Measurements from ENCODE around the gene EEPD1.

The EEPD1 gene

GRCh38 chr7:36299223-36299774 is 146.2 kb downstream of the EEPD1 start:
- DNase-seq (ENCODE audit: low read depth, low spot score), result no peak

GRCh38 chr7:36299823-36300341 is 146.8 kb downstream of the EEPD1 start:
- DNase-seq (ENCODE audit: low read depth, low spot score), result peak; percentile 97

DNA sequence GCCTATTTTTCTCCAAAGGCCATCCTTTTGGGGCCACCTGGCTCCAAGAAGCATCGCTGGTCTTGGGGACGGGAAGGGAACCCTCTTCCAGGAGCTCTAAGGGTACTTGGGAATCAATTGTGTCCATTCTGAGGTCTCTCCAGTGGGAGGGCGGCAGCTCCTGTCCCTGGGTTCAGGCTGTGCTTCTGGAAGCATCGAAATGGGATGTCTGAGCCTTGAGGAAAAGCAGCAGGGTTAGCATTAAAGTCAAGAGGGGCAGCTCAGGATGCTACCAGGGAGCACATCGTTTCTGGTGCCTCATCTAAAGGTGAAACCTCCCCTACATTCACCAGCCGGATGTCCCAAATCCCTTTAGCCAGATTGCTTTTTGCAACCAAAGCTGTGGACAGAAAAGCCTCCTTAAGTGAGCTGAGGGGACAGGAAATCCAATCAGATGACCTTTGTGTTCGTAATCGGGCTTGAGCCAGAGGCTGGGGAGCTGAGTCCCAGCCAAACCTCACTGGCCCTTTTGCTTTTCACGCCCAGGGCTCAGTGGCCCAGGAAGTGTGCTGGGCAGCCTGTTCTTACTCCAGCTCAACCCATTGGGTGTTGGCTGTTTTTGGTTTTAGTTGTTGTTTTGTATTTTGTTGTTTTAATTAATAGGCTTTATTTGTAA is 147.8 kb downstream of the EEPD1 start:
- DNase-seq (ENCODE audit: low read depth, low spot score), result no peak

GRCh38 chr7:36301914-36302771 is 149.1 kb downstream of the EEPD1 start:
- DNase-seq (ENCODE audit: low read depth, low spot score), result peak; percentile 64

- no peak for DNase-seq (ENCODE audit: low read depth, low spot score)
Measured at GRCh38 chr7:36303202-36304098, 150.4 kb downstream of the EEPD1 start.

- DNase-seq (ENCODE audit: low read depth, low spot score), result no peak
Measured at GRCh38 chr7:36304099-36304425, 151.0 kb downstream of the EEPD1 start.

- no peak for DNase-seq (ENCODE audit: low read depth, low spot score)
Measured at GRCh38 chr7:36305226-36305625, 152.2 kb downstream of the EEPD1 start.

DNA sequence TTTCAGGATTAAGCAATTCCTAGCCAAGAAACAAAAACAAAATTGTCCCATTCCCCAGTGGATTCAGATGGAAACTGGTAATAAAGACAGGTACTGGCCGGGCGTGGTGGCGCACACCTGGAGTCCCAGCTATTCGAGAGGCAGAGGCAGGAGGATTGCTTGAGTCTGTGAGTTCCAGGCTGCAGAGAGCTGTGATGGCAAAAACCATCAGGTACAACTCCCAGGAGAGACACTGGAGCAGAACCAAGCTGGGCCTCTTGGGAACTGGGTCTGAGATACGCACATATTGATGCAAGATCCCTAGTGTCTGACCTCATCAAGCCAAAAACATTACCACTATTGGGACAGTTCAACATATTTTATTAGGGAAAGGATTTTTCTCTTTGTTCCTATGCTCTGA is 152.6 kb downstream of the EEPD1 start:
- DNase-seq (ENCODE audit: low read depth, low spot score), result no peak

DNA sequence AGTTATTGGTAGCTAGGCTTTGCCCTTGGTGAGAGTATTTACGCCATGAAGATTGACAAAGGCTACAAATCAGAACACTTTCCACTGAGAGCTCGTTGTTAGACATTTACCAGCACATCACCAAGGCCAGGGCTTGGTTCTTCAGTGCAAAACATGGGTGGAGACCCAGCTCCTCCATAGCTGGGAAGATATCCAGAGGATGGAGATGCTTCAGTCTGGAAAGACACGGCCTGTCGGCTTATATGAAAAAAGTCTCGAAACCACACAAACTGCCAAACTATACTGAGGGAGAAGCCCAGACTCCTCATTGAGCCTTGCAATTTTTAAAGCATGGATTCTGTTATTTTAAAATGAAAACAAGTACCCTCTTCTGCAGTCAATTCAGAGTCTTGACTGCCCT is 153.2 kb downstream of the EEPD1 start:
- no peak for DNase-seq (ENCODE audit: low read depth, low spot score)

- DNase-seq (ENCODE audit: low read depth, low spot score), result no peak
Measured at GRCh38 chr7:36306722-36307121, 153.7 kb downstream of the EEPD1 start.

GRCh38 chr7:36308031-36308430 is 155.0 kb downstream of the EEPD1 start:
- no peak for DNase-seq (ENCODE audit: low read depth, low spot score)

- DNase-seq (ENCODE audit: low read depth, low spot score), result peak; percentile 55
Measured at GRCh38 chr7:36309301-36309700, 156.2 kb downstream of the EEPD1 start.

DNA sequence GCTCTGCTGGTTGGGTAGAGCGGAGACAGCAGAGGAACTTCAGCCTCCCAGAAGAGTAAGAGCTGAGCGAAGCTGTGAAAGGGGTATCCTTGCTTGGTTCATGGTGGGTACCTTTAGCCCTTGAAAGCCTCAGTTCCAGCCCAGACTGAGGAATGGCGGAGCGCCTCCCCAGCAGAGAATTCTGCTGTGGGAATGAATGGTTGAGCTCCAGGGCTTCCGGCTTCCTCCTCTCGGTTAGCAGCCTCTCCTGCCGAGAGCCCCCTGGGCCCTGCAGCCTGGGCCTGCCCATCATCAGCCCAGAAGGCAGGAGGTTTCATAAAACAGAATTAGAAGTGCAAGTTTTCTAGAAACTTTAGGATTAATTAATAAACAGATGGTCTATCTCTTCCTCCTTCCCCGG is 156.7 kb downstream of the EEPD1 start:
- DNase-seq (ENCODE audit: low read depth, low spot score), result peak; percentile 41

DNA sequence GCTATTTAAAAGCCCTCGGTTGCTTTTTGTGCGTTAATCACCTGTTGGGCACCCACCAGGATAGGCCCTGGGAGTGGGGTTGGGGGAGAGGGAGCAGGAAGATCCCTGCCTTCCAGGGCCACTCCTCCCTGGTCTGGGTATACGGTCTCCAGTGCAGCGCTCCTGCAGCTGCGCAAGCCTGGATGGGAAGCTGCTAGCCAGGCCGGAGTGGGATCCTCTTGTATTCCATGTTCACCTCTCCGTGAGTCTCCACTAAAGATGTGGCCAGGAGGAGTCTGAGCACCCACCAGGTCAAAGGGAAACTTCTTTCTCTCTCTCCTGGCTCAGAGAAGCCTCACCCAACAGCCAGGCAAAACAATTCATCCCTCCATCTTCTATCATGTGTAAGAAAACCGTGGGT is 157.8 kb downstream of the EEPD1 start:
- DNase-seq (ENCODE audit: low read depth, low spot score), result no peak

GRCh38 chr7:36311539-36311938 is 158.5 kb downstream of the EEPD1 start:
- DNase-seq (ENCODE audit: low read depth, low spot score), result no peak

GRCh38 chr7:36312064-36312914 is 159.2 kb downstream of the EEPD1 start:
- DNase-seq (ENCODE audit: low read depth, low spot score), result peak; percentile 61

GRCh38 chr7:36312915-36313334 is 159.9 kb downstream of the EEPD1 start:
- DNase-seq (ENCODE audit: low read depth, low spot score), result no peak

DNA sequence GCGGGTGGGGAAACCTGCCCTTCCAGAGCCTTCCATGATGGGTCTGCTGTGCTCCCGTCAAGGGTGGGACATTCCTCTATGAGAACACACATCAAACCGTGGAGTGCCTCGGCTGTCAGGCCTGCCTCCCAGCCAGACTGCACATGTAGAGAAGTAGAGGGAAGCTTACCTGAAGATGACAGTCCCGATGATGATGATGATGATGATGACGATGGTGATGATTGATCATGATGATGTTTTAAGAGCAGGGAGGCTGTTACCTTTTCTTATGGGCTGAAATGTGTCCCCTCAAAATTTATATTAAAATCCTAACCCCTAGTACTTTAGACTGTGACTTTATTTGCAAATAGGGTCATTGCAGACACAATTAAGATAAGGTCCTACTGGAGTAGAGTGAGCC is 160.6 kb downstream of the EEPD1 start:
- DNase-seq (ENCODE audit: low read depth, low spot score), result no peak

DNA sequence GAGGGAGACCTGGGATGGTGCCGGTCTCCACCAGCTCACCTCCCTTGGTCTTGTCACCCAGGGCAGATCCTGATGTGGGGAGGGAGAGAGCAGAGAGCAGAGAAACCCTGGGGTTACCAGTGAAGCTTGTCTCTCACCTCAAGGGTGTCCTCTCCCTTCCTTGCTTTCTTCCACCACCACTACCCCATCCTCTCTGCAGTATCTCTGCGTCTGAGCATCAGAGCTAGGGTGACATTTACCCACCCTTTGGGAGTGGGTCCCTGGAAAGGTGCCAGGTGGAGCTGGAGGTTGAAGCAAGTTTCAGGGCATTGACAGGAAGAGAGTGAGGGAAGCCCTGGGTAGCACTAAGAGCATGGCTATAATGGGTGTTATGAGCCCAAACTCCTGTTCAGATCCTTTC is 161.4 kb downstream of the EEPD1 start:
- no peak for DNase-seq (ENCODE audit: low read depth, low spot score)

DNA sequence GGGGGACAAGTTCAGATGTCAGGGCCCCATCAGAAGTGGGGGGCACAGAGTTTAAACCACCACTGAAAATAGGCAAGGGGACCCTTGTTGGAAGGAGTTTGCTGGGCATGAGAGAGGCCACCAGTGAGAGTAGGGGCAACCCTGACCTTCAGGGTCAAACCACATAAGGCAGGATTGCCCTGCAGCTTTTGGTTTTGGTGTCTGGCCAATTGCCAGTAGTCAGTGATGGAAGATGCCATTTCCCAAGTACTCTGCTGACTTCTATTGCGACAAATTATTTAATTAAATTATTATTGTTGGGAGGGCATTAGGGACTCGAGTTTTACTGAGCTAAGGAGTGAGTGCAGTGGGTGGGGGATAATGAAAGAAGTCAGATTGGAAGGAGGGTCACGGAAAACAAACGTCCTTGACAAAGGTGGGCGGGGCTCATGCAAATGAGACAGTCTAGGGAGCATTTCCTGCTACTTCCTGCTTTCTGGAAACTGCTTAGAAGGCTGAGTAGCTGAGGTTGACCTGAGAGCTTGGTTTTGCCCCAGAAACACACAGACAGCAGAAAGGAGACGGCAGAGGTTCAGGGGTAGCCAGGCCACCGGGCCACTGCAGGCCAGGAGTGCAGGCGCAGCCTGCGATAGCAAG is 162.4 kb downstream of the EEPD1 start:
- DNase-seq (ENCODE audit: low read depth, low spot score), result no peak
